DMS 273 (cell line): ENCODE measurements around the gene CHMP5.
"Not testable (repeated sequence)": the region's sequence is repeated elsewhere in the genome, so short reads cannot be mapped to it uniquely, and the experiment has no call there.

Source experiments
- DNase-seq: peaks from one replicate; lab custom pipeline; 2025; ENCODE audit not compliant: unreplicated experiment; lab: John Stamatoyannopoulos, UW

Gene CHMP5

DNA sequence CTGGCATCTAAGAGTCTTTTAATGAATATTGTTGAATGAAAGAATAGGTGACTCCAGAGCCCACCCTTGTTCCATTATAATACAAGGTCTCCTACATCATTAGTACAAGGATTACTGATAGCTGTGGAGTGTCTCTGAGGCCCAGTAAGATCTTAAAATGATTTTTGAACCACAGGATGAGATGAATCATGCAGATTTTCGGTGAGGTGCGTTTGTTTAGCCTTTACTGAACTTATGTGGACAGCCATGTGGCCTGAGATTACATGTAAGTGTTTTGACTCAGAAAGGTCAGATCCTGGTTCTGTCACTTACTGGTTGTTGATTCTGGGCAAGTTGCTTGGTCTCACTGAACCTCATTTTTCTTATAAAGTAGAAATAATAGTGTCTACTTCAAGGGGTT is 47.1 kb downstream of the CHMP5 start:
- no peak for DNase-seq

DNA sequence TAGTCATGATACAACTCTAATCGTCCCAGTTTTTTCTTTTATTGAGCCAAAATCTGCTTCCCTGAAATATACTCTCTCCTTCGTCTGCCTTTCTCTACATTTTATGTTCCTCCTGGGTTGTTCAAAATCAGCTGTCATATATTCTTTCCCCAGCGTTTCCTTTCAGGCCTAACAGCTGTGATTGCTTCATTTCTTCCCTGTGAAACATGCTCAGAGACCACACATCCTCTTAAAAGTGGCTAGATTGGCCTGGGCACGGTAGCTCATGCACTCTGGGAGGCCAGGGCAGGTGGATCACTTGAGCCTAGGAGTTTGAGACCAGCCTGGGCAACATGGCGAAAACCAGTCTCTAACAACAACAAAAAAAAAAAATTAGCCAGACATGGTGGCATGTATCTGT is 50.5 kb downstream of the CHMP5 start:
- DNase-seq, result no peak

DNA sequence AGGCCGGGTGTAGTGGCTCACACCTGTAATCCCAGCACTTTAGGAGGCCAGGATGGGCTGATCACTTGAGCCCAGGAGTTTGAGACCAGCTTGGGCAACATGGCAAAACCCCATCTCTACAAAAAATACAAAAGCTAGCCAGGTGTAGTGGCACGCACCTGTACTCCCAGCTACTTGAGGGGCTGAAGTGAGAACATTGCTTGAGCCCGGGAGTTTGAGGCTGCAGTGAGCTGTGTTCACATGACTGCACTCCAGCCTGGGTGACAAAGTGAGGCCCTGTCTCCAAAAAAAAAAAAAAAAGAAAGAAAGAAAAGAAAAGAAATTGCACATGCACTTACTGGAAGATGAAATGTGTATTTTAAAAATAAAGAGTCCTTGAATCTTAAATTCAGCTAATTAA is 52.3 kb downstream of the CHMP5 start:
- DNase-seq, result not testable (repeated sequence)

DNA sequence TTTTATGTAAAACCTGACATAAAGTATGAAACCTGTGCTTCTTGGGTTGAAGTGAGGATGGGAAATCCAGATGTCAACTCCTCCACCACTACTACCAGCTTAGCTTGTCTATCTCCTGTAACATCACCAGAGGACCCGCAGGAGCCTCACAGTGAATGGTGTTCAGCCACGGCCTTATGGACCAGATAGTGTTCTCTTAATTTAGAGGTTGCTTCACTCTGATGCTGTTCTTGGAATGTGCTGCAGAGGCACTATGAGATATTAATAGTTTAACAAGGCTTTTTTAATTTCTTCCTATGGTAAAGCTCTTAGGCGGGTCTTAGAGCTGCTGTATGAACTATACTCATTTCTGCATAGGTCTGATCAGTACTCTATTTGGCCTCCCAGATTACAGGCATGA is 53.4 kb downstream of the CHMP5 start:
- DNase-seq, result no peak

DNA sequence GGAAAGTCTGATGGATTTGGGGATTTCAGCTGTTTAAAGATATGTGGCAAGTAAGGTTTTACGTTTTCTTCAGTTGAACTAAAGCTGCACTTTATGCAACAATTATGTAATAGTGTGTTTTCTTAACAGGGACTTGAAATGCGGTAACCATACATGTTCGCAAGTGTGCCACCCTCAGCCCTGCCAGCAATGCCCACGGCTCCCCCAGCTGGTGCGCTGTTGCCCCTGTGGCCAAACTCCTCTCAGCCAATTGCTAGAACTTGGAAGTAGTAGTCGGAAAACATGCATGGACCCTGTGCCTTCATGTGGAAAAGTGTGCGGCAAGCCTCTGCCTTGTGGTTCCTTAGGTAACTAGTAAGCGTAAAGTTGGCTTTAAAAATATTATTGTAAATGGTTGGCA is 53.9 kb downstream of the CHMP5 start:
- DNase-seq, result no peak

DNA sequence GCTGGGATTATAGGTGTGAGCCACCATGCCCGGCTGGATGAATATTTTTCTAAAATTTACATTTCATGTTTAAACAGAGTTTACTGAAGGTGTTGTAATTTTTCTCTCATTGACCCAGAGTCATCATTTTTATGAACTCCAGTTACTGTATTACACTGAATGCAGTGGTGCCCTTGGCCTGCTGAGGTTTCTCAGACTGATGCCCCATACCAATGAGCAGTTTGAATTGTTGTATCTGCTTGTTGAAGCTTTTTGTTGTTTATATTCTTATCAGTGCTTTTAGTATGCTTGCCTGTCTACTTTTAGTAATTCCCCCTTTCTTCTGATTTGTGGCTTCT is 55.4 kb downstream of the CHMP5 start:
- DNase-seq, result no peak

DNA sequence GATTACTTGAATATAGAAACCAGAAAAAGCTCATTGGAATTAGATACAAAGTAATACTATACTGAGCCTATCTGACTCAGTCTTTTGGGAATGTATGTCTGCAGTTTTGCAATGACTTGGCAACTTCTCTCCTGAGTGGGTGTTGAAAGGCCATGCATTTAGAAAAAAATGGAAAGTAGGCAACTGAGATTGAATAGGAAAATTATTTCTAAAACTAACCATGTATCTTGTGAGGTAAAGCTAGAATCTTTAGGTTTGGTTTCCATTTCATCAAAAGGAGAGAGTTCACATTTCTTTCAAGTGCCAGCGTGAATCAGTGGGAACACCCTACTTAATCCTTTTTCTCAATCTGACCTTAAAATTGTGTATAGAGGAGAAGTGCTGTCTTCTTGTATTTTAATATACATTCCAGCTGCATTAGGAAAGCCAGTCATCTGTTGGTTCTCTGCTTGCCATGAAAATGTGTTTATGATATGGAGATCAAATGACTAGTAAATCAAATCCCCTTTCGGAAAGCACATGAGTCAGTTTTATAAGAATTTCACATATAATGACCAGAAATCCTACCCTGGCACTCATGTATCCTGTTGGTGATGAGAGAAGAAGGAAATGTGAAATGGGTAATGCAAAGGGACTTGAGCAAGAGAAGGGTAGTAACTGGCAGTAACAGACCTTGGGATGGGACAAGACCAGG is 55.9 kb downstream of the CHMP5 start:
- no peak for DNase-seq

DNA sequence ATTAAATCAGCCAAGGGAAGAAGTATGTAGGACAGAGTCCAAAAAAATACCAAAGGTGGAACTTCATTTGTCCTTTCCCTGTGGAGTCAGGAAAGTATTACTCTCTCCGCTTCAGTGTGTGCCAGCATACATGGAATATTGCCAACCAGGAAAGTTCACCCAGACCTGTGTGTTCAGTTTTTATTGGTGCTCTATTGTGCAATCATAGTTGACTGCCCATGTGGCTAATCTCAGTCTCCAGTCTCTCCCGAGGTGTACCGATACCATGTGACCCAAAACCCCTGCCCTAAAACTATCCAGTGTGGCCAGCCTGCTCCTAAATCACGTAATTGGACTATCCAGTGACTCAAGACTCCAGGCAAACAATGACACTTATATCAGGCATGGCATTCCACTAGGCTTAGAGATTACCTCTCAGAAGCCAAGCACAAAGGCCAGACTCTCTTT is 64.3 kb downstream of the CHMP5 start:
- no peak for DNase-seq

DNA sequence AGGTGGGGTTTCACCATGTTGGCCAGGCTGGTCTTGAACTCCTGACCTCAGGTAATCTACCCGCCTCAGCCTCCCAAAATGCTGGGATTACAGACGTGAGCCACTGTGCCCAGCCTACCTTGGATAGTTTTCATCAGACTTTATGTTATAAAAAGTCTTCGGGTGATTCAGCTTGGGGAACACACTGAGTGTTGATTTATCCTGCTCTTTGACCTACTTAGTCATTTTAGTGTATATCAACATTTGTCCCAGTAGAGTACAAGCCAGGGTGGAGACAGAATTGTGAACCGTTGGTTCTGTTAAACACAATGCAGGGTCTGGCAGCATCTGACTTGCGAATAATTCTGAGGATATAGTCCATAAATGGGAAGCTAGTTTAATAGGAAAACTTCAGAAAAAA is 65.1 kb downstream of the CHMP5 start:
- DNase-seq, result no peak

DNA sequence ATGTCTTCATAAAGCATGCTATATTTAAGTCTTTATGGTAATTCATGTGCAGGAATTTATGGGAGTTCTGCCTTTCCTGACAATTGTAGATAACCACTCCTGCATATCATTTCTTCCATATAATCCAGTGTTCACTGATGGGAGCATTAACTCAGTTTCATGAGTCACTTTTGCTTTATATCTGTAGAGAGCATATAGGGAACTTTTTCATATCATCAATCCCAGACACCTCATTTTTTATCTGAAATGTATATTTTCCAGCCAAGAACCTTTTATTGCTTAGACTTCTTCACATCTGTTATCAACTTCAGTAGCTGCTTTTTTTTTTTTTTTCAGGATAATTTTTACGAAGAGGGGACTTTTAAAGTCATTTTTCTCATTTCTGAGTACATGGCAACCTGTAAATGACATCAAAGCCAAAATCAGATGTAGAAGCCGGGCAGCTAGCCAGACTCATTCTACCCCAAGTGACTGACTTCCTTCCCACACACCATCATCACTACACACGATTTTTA is 66.6 kb downstream of the CHMP5 start:
- no peak for DNase-seq
